ENCODE measurements around the gene TRIM17.

DNA sequence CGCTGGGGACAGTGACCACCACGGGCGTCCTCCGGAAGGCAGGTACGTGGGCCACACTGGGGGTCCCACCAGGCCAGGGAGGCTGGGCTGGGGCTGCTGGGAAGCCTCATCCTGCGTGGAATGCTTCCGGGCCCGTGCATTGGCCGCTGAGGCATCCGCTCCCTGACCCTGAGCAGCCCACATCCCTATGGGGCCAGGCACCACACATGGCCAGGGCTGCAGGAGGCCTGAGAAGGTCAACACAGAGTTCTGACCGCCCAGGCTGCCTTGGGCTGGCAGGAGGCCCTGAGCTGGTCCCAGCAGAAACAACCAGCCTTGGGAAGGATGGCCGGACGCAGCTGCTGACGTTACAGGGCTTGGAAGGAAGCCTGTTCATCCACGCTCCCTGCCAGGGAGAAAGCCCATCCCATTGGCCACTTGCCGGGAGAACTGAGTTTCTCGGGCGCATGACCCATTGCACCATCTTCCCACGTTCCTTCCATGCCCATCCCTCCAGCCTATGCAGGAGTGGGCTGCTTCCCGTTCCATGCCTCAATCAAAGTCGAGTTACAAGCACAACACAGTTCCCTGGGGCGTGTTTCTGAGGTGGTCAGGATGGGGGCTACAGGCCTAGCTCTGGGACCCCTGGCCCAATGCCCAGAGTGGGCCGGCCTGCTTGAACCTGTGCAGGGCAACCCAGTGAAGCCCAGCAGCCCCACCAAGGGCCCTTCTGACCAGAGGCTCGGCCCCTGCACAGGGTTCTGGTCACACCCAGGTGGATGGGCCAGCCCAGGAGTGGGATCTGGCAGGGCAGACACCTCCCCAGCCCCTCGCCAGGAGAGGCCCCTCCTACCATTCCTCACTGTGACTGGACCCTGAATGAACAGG, 41.7 kb downstream of the TRIM17 start:
- TF ChIP-seq, protein P1, sequence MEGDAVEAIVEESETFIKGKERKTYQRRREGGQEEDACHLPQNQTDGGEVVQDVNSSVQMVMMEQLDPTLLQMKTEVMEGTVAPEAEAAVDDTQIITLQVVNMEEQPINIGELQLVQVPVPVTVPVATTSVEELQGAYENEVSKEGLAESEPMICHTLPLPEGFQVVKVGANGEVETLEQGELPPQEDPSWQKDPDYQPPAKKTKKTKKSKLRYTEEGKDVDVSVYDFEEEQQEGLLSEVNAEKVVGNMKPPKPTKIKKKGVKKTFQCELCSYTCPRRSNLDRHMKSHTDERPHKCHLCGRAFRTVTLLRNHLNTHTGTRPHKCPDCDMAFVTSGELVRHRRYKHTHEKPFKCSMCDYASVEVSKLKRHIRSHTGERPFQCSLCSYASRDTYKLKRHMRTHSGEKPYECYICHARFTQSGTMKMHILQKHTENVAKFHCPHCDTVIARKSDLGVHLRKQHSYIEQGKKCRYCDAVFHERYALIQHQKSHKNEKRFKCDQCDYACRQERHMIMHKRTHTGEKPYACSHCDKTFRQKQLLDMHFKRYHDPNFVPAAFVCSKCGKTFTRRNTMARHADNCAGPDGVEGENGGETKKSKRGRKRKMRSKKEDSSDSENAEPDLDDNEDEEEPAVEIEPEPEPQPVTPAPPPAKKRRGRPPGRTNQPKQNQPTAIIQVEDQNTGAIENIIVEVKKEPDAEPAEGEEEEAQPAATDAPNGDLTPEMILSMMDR (IDR thresholded peaks at IDR 0.05; ENCODE audit: low read depth, low read length, poor library complexity, severe bottlenecking) = no peak
- no peak for TF ChIP-seq EZH2phosphoT487 (IDR thresholded peaks at IDR 0.05; ENCODE audit: borderline replicate concordance, low read length)

All from DOHH2 (cell line).